ENCODE measurements around the gene TMEM145. TPM values are rescaled to one million over a fixed set of nuclear protein-coding genes. Genes with fewer than 3 reads are reported as not detected.

The TMEM145 gene
- total RNA-seq, 1 experiment from 2014 or later, result 0.69 TPM

DNA sequence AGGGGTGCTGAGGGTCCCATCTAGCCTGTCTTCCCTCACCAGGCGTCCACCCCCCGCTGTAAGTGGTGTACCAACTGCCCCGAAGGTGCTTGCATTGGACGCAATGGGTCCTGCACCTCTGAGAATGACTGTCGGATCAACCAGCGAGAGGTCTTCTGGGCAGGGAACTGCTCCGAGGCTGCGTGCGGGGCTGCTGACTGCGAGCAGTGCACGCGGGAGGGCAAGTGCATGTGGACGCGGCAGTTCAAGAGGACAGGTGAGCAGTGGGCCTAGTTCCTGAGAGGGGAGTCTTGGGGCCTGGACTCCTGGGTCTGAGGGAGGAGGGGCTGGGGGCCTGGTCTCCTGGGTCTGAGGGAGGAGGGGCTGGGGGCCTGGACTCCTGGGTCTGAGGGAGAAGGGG lies 49.2 kb downstream of the TMEM145 start:
- Histone ChIP-seq H3K27ac (ENCODE audit: low read length) (no peak overlapping the region), H3K36me3 (ENCODE audit: low read depth, low read length) (peaks cover 5% of the 10 kb centered on the region; the same call in 1 of the 2 replicates), H3K9me3 (ENCODE audit: low read length) (no peaks in the 10 kb centered on the region), H3K9me2 (replicated peaks; ENCODE audit: low read length) (no peaks in the 10 kb centered on the region), H3K4me2 (ENCODE audit: low read length) (no peak overlapping the region), H4K20me1 (ENCODE audit: low read length) (no peaks in the 10 kb centered on the region), H3K27me3 (ENCODE audit: low read length) (no peaks in the 10 kb centered on the region), H3F3A (ENCODE audit: low read length, unreplicated experiment) (no peaks in the 10 kb centered on the region), H3K4me1 (ENCODE audit: insufficient read depth, low read length) (no peaks in the 10 kb centered on the region), H3K79me2 (ENCODE audit: low read length) (no peaks in the 10 kb centered on the region), H2AFZ (ENCODE audit: low read length) (no peak overlapping the region), H3K9ac (ENCODE audit: low read length) (no peak overlapping the region), H3K4me3 (ENCODE audit: low read length) (no peak overlapping the region)
- DNase-seq (no peak), ATAC-seq (no peak)
- CTCF ChIA-PET, result no interaction called here
- TF ChIP-seq, protein P1, sequence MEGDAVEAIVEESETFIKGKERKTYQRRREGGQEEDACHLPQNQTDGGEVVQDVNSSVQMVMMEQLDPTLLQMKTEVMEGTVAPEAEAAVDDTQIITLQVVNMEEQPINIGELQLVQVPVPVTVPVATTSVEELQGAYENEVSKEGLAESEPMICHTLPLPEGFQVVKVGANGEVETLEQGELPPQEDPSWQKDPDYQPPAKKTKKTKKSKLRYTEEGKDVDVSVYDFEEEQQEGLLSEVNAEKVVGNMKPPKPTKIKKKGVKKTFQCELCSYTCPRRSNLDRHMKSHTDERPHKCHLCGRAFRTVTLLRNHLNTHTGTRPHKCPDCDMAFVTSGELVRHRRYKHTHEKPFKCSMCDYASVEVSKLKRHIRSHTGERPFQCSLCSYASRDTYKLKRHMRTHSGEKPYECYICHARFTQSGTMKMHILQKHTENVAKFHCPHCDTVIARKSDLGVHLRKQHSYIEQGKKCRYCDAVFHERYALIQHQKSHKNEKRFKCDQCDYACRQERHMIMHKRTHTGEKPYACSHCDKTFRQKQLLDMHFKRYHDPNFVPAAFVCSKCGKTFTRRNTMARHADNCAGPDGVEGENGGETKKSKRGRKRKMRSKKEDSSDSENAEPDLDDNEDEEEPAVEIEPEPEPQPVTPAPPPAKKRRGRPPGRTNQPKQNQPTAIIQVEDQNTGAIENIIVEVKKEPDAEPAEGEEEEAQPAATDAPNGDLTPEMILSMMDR (conservative IDR thresholded peaks at IDR 0.05; ENCODE audit: low read depth, low read length), result no peak
- TF ChIP-seq EZH2phosphoT487 (IDR thresholded peaks at IDR 0.05; ENCODE audit: borderline replicate concordance, low read length) (no peak), EZH2 (IDR thresholded peaks at IDR 0.05; ENCODE audit: low read length, unreplicated experiment) (no peak)
- no TSS peak for BruUV-seq (replicated peaks)
- POLR2A ChIA-PET (ENCODE audit: unreplicated experiment), result no interaction called here
- intact Hi-C loops (cut with micrococcal nuclease), result no loop called here

DNA sequence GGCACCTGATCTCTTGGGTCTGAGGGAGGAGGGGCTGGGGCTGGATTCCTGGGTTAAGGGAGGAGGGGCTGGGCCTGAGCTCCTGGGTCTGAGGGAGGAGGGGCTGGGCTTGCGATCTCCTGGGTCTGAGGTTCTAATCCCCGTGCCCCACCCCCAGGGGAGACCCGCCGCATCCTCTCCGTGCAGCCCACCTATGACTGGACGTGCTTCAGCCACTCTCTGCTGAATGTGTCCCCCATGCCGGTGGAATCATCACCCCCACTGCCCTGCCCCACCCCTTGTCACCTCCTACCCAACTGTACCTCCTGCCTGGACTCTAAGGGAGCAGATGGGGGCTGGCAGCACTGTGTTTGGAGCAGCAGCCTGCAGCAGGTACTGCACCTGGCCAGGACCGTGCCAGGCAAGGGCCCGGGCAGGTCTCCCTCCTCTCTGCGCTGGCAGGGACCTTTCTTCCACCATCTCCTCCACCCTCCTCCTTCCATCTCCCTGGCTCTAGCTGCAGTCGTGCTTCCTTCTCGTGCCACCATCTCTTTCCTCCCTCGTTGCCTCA lies 49.9 kb downstream of the TMEM145 start:
- ATAC-seq, result no peak
- H3K27ac ChIP-seq (ENCODE audit: low read length), result no peak overlapping the region
- no peaks in the 10 kb centered on the region for H3F3A ChIP-seq (ENCODE audit: low read length, unreplicated experiment)
- no peaks in the 10 kb centered on the region for H4K20me1 ChIP-seq (ENCODE audit: low read length)
- ChIA-PET CTCF (no interaction called here), POLR2A (ENCODE audit: unreplicated experiment) (no interaction called here)
- no peak overlapping the region for H3K4me3 ChIP-seq (ENCODE audit: low read length)
- TF ChIP-seq EZH2phosphoT487 (IDR thresholded peaks at IDR 0.05; ENCODE audit: borderline replicate concordance, low read length) (no peak), EZH2 (IDR thresholded peaks at IDR 0.05; ENCODE audit: low read length, unreplicated experiment) (no peak)
- TF ChIP-seq, protein P1 (conservative IDR thresholded peaks at IDR 0.05; ENCODE audit: low read depth, low read length), result no peak
- H3K4me1 ChIP-seq (ENCODE audit: insufficient read depth, low read length), result no peaks in the 10 kb centered on the region
- H3K27me3 ChIP-seq (ENCODE audit: low read length), result no peaks in the 10 kb centered on the region
- no peak overlapping the region for H3K9ac ChIP-seq (ENCODE audit: low read length)
- H3K4me2 ChIP-seq (ENCODE audit: low read length), result no peak overlapping the region
- no peak for DNase-seq
- no peaks in the 10 kb centered on the region for H3K9me3 ChIP-seq (ENCODE audit: low read length)
- intact Hi-C loops (cut with micrococcal nuclease), result no loop called here
- peaks cover 5% of the 10 kb centered on the region; the same call in 1 of the 2 replicates for H3K36me3 ChIP-seq (ENCODE audit: low read depth, low read length)
- H3K79me2 ChIP-seq (ENCODE audit: low read length), result no peaks in the 10 kb centered on the region
- no peaks in the 10 kb centered on the region for H3K9me2 ChIP-seq (replicated peaks; ENCODE audit: low read length)
- H2AFZ ChIP-seq (ENCODE audit: low read length), result no peak overlapping the region
- BruUV-seq (replicated peaks), result no TSS peak

DNA sequence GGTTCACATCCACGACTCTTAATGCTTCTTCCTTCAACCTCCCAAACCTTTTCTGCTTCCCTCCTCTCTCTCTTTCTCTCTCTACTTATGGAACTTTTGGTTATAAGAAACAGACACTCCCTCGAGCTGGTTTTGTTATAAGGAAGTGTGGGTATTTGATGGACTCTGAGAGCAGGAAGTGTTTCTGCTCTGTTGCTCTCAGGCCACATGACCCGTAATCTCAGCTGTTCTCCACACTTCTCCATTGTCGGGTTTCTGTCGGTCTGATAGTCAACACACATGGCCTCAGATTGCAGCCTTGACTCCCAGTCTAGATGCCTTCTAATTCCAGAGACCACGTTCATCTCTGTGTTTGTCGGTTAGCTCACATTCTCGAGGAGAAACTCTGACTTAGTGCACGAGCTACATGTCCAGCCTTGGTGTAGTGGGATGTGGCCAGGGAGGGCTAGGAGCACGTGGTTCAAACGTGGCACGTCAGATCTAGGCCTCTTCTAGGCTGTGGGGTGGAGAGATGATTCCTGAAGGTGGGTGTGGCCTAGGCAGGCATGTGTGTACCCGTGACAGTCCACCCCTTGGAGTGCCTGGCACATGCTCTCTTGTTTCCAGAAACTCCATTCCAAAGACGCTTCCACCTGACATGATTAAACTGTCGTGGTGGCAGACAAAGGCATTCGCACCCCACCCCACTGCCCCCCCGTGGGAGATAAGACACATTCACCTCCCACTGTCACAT lies 50.7 kb downstream of the TMEM145 start:
- Histone ChIP-seq H3K4me1 (ENCODE audit: insufficient read depth, low read length) (no peaks in the 10 kb centered on the region), H3K9me2 (replicated peaks; ENCODE audit: low read length) (no peaks in the 10 kb centered on the region), H3K79me2 (ENCODE audit: low read length) (no peaks in the 10 kb centered on the region), H3K9me3 (ENCODE audit: low read length) (no peaks in the 10 kb centered on the region), H3K9ac (ENCODE audit: low read length) (no peak overlapping the region), H4K20me1 (ENCODE audit: low read length) (no peaks in the 10 kb centered on the region), H3K27me3 (ENCODE audit: low read length) (no peaks in the 10 kb centered on the region), H3K36me3 (ENCODE audit: low read depth, low read length) (peaks cover 5% of the 10 kb centered on the region; the same call in 1 of the 2 replicates), H3K4me2 (ENCODE audit: low read length) (no peak overlapping the region), H3F3A (ENCODE audit: low read length, unreplicated experiment) (no peaks in the 10 kb centered on the region), H3K27ac (ENCODE audit: low read length) (no peak overlapping the region), H3K4me3 (ENCODE audit: low read length) (no peak overlapping the region), H2AFZ (ENCODE audit: low read length) (no peak overlapping the region)
- ATAC-seq, result no peak
- TF ChIP-seq EZH2 (IDR thresholded peaks at IDR 0.05; ENCODE audit: low read length, unreplicated experiment) (no peak), EZH2phosphoT487 (IDR thresholded peaks at IDR 0.05; ENCODE audit: borderline replicate concordance, low read length) (no peak)
- TF ChIP-seq, protein P1 (conservative IDR thresholded peaks at IDR 0.05; ENCODE audit: low read depth, low read length), result no peak
- no peak for DNase-seq
- CTCF ChIA-PET, result no interaction called here
- intact Hi-C loops (cut with micrococcal nuclease), result no loop called here
- POLR2A ChIA-PET (ENCODE audit: unreplicated experiment), result no interaction called here
- no TSS peak for BruUV-seq (replicated peaks)
